GM20431 (cell line): ENCODE results near the gene CCDC47.
"Not testable (repeated sequence)": the region's sequence is repeated elsewhere in the genome, so short reads cannot be mapped to it uniquely, and the experiment has no call there.

Source experiments
- in situ Hi-C: fragments of 300-500 bp; cut with MseI, MboI; formaldehyde crosslinking; loops from one replicate; pipeline ENCODE4 v1.15.0; 2020; ENCODE audit warnings: low sequenced_read_pairs; ENCODE audit not compliant: unreplicated experiment

CCDC47 gene

DNA sequence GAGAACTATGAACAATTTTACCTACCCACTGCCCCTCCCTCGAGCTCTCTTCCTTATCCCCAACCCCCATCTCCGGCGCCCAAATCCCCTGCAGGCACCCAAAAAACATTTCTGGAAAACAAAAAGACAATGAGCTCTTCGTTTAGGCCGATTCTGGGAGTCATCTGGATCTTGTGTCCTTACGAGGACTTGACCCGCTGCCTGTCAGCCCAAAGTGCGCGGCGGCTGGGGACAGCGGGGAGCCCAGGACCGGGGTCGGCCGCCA, 32.3 kb downstream of the CCDC47 start:
- in situ Hi-C loops, result no loop called here

DNA sequence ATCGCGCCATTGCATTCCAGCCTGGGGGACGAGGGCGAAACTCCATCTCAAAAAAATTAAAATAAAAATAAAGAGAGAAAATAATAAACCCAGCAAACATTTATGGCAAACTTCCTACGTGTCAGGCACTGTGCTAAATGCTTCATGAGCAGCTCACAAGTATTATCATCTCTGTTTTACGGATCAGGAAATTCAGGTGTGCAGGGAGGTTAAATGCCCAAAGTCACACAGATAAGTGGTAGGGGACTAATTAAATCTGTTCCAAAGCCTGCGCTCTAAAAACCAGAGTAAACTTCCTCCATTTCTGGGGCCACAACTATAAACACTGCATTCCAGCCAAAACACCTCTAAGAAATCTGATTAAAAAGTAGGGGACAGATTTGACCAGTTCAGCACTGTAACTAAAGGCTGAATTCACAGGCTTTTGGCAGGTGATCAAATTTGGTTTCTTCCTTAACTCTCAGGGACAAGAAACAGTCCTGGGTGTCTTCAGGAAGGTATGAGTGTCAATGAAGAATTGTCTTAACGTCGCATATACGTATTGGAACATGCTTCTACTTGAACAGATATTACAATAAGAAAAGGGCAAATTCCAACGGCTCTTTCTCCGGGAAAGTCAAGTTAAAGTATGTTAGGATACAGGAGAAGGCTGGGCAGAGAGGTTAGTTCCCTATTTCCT, 32.8 kb downstream of the CCDC47 start:
- in situ Hi-C loops, result no loop called here

DNA sequence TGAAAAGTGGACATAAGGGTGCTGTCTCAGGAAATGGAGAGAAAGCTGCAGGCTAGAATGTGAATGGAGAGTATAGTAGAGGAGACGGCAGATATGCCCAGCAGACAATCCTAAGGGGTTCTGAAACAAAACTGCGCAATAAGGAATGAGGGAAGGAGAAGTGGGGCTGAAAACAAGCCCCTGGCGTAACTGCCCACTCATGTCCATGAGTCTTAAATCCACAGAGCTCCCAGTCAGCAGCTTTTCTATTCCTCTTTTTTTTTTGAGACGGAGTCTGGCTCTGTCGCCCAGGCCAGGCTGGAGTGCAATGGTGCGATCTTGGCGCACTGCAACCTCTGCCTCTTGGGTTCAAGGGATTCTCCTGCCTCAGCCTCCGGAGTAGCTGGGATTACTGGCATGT, 37.7 kb downstream of the CCDC47 start:
- in situ Hi-C loops, result no loop called here

DNA sequence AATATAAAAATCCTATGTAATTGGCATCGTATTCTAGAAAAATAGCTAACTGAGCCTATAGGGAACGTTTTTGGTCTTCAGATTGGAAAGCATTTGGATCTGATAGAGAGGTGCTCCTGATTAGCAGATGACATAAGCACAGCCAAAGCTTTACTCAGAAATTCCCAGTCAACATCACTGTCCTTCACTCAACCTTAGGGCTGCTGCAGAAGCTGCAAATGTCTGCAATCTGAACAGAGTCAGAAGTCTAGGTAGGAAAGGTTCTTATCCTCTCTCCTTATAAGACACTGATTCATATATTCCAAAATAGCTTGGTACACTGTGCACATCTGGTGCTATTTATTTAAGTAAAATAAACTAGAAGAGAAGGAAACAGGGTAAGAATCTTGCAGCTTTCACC, 51.0 kb downstream of the CCDC47 start:
- in situ Hi-C loops, result no loop called here

DNA sequence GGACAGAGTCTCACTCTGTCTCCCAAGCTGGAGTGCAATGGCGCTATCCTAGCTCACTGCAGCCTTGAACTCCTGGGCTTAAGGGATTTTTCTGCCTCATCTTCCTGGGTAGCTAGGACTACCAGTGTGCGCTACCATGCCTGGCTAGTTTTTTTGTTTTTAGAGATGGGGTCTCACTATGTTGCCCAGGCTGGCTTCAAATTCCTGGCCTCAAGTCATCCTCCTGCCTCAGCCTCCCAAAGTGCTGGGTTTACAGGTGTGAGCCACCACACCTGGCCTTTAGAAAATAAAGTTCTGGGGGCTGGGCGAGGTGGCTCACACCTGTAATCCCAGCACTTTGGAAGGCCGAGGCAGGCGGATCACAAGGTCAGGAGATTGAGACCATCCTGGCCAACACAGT, 53.2 kb downstream of the CCDC47 start:
- in situ Hi-C loops, result not testable (repeated sequence)

DNA sequence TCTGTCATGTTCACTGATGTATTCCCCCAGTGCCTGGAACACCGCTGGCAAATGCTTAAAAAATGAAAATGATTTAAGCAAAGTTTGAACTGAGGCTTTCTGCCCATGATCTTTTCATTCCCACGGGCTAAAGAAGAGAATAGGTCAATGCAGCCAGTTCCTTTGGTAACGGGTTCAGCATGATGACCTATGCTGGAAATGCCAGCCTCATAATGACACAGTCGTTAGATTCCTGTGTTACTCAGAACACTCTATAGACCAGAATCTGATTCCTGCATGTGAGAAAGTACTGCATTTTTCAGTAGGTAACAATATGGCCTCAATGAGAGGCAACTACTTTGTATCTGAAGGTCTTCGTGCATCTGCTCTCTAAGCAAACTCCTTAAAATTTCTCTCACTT, 54.4 kb downstream of the CCDC47 start:
- in situ Hi-C loops, result no loop called here

DNA sequence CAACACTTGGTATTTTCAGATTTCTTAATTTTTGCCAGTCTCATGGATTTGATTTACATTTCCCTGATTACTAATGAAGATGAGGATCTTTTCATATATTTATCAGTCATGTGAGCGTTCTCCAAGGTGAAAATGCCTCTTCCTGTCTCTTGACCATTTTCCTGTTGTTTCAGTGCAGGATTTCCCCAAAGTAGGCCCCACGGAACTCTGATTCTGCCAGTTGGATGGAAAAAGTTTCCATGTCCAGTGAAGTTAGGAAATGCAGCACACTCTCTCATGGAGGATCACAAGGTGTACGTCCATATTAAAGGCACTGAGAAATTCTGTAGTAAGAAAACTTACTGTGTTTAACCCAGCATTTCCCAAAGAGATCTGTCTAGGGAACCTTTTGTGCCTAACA, 57.0 kb downstream of the CCDC47 start:
- in situ Hi-C loops, result no loop called here

DNA sequence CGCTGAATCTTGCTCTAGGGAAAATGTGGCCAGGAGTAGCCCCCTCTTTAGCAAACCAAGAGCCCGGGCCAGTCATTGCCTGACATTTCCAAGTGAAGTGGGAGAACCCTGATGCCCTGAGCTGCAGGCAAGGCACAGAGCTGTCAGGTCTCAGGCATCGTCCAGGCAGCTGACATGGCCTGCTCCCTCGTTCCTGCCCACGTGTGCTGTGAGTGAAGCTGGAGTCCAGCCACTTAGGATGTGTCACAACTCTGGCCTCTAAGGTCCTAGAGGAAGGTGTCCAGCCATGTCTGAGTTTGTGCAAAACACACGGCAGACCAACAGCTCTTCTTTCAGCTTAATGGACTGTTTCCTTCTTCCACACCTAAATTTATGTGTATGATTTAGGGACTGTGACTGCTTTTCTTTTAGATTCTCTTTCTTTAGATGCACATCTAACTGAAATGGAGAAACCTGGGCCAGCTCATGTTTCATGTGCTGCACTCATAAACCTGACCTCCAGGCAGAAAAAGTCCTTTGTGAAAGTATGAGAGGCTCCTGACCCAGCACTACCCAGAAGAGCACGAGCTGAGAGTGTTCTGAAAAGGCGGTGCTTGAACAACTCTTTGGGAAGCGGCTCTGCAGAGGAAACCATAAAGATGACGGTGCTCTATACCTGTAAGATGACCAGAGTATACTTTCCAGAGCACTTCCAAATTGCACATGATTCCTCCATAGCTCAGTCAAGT, 58.7 kb downstream of the CCDC47 start:
- in situ Hi-C loops, result no loop called here

DNA sequence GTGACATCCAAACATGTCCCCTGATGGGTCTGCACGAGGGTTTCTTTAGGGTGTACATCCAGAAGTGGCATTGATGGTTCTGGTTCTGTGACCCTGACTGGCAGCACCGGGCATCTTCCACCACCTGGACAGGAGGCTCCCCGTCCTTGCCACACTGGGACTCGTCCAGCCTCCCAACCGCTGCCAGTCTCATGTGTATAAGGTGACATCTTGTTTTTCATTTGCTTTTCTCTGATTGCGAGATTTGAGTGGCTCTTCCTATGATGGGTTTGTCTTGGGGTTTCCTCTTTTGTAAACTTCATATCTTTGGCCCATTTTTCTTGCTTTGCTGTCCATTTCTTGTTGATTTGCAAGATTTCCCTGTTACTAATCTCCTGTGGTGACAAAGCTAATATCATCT, 64.3 kb downstream of the CCDC47 start:
- in situ Hi-C loops, result no loop called here

DNA sequence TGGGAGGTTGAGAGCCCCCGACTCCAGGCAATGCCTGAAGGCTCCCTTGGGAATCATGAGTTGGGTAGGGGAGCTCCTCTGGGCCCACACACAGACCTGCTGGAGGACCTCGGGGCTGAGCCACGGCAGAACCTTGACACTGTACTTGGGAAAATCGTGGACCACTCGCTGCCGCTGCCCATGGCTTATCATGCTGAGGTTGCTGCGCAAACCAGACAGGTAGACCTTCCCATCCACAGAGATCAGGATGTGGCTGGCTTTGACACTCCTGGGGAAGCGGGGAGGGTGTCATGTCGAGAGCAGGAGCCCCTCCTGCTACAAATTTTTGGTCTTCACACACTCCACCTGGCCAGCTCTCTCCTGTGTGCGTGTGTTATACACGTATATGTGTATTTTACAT, 66.2 kb downstream of the CCDC47 start:
- in situ Hi-C loops, result no loop called here

DNA sequence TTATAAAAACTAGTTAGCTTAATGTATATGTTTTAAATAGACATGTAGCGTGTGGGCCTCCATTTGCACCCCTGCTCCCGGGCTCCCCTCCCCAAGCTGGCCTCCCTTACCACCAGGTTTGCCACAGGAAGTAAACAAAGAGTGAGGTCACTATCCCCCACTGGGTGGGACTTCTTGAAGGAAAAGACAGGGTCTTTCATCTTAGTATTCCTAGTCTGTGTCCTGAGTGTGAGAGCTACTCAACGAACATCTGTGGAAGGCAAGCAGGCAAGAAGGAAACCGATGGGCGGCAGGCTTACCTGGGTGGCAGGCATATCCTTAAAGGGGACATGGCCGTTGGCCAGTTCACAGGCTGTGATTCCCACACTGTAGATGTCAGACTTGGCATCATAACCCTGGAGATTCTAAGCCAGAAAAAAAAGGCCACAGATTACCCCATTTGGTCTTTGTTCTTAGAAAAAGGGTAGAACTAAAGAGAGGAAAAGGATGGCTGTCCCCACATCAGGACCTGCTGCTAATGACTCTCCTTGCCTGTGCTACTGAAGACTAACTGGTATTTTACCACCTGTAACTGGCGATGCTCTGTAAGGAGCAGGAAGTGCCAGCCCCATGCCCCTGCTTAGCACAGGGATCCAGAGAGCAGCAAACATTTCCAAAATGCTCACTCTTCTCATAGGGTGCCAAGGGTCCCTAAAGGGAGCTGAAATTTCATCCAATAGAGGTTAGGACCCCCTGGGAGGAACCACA, 66.9 kb downstream of the CCDC47 start:
- in situ Hi-C loops, result no loop called here

DNA sequence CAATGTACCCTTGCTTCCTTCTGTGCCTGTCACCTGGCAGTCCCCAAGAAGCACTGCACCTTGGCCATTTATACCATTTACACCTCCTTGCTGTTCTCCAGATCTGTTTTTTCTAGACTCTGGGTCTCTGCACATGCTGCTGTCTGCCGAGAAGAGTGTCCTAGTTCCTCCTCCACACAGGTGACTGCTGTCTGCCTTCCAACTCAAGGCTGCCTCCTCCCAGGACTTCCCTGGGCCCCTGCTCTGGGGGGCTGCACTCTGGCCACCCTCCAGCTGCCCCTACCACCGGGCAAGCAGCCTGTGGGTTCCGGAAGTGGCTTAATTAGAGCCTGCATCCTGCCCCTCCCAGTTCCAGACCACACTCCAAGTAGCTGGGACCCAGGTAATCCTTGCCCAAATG, 67.7 kb downstream of the CCDC47 start:
- in situ Hi-C loops, result no loop called here

DNA sequence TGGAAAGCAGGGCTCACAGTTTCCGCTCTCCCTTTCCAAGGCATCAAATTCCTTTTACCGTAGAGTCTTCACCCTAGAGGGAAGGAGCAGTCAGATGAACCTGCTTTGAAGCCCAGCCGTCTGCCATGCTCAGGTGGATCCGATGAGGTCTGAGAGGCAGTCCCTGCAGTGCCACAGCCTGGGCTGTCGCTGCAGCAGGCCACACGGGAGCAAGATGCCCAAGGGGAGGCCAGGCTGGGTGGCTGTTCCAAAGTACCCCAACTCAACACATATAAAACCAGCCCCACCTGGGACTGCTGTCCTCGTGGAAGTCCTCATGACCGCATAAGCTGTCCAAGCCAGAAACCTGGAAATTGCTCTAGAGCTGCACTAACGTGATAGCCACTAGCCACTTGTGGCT, 68.6 kb downstream of the CCDC47 start:
- in situ Hi-C loops, result no loop called here

DNA sequence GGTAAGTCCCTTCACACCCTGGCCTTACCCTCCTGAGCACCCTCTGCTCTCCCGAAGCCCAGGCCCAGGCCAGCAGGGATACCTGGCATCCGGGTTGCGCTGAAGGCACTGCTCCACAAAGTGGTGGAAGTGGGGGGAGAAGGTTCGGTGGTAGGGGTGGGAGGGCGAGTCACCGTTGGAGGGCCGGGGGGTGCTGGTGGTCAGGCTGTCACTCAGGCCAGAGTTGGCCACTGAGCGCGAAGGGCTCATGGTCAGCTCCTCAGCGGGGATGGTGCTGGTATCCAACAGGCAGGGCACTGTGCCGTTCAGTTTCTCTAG, 69.2 kb downstream of the CCDC47 start:
- in situ Hi-C loops, result no loop called here

DNA sequence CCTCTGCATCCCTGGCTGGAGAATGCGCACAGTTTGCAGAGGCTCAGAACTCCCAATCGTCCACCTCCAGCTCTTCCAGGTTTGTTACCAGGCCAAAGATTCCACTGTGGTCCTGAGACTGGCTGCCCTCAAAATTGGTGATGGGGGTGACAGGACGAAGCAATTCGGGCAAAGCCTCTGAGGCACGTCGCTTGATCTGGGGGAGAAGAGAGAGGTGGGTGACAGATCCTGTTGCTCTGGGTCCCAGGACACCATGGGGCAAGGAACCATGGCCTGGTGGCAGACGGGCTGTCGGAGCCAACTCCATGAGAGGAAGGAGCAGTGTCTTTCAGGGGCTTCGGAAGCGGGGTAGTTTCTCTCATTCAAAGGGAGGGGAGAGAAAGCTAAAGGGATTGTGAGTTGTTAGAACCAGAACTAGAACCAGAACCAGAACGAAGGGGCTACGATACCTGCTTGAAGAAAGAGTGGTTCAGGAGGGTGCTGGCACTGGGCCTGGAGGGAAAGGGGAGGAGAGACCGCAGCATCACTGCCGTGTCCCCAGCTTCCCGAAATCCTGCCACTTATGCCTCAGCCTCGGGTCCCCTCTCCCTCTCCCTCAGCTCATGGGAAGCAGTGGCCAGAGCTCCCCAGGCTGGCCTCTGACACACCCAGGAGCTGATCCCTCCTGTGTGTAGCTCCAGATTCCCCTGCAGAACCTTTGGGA, 69.7 kb downstream of the CCDC47 start:
- in situ Hi-C loops, result no loop called here

DNA sequence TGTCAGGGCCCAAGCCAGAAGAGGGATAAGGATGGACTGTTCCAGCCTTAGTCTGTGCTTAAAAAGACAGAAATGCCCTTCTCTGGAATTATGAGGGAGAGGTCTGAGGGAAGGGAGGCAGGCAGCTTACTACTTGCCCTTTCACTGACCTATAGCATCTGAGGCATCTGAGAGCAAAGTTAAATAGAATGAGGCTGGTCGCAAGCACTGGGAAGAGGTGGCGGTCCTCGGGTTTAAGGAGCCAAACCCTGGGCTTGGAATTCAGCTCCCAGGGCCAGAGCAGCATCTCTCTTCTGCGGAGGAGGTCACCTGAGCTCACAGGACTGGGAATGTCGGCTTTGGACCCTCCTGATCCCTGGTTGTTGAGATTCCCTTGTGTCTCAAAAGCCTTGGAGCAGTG, 70.4 kb downstream of the CCDC47 start:
- in situ Hi-C loops, result no loop called here

DNA sequence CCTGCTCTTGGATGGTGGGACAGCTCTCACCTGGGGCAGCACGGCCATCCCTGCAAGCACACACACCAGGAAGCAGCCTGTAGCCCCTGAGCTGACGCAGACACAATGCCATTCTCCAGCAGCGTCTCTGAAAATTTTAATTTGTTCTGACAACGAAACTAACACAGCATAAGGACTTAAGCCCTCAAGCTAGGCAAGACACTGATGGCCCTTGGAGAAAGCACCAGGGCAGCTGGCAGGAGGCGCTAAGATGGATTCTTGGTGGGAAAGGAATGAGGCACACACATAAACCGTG, 70.7 kb downstream of the CCDC47 start:
- in situ Hi-C loops, result no loop called here

DNA sequence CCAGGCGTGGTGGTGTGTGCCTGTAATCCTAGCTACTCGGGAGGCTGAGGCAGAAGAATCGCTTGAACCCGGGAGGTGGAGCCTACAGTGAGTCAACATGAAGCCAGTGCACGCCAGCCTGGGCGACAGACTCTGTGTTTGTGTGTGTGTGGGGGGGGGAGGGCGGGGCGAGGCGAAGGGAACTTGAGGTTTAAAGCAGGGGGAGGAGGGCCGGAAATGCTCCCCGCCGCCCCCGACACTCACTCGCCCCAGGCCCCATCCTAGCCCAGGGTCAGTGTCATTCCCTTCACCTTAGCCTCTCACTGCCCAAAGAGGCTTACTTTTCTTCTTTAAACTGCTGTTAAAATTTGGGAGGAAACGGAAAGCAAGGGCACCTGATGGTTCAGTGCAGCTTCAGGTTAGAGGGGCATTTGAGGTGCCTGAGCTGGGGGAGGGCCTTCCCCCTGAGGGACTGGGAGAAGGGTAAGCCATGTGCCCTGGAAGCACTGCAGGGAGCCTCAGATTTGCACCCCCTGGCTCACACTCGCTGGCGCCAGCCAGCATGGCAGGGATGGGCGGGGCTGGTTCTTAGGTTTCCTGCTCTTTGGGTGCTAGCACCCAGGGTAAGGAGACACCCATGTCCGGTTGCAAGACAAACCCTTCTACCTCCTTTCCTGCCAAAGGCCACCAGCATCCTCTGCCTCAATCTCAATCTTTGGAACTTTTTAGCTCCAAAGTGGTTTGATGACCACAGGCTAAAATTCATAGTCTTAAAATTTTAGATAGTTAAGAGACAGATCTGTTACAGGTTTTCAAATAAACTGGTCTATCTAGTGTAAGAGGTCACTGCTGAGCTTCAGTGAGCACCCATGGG, 71.3 kb downstream of the CCDC47 start:
- in situ Hi-C loops, result no loop called here

DNA sequence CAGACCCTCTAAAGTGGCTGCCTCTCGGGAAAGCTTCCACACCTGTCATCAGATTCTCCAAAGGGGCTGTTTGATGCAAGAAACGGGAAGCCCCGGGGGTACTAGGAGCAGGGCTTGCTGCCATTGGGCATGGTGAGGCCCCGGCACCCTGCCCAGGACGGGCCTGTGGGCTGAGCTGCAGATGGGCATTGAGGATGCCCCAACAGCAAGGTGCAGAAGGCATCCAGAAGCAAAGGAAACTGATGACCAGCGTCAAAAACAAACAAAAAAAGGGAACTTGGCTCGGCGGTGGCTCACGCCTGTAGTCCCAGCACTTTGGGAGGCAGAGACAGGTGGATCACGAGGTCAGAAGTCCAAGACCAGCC, 72.0 kb downstream of the CCDC47 start:
- in situ Hi-C loops, result no loop called here
